Natural killer cell (primary cell): ENCODE results near the gene ZDHHC17. TPM values are rescaled to one million over a fixed set of nuclear protein-coding genes. Genes with fewer than 3 reads are reported as not detected.

Experiments used
- ATAC-seq, 3 donors: fragments of 150-1000 bp in 2 of 3; fragments of 200-7000 bp in 1 of 3; cut with Tn5 transposase; 1 replicate in 1 of 3; 2 replicates in 2 of 3; pipeline ENCODE4 v1.10.0; 2021; ENCODE audit warnings: mild to moderate bottlenecking in 2 of 3, moderate library complexity in 2 of 3
- DNase-seq, 2 donors: peaks; one replicate each; pipeline versions ENCODE4 v3.0.0 to v3.0.0-alpha.2; 2013 to 2021; ENCODE audit warnings: mixed read lengths in 1 of 2
- H3K27ac ChIP-seq: one replicate; pipeline ENCODE4 v1.5.1; 2013; ENCODE audit warnings: mild to moderate bottlenecking, low read length
- H3K27me3 ChIP-seq: one replicate; pipeline ENCODE4 v1.6.1; 2013; ENCODE audit warnings: low read length; ENCODE audit not compliant: control insufficient read depth, insufficient read depth
- H3K36me3 ChIP-seq: one replicate; pipeline ENCODE4 v1.6.1; 2013; ENCODE audit warnings: low read length; ENCODE audit not compliant: control insufficient read depth, insufficient read depth
- H3K4me1 ChIP-seq: one replicate; pipeline ENCODE4 v1.6.1; 2013; ENCODE audit warnings: low read length; ENCODE audit not compliant: control insufficient read depth, insufficient read depth
- H3K4me3 ChIP-seq: one replicate; pipeline ENCODE4 v1.5.1; 2013; ENCODE audit warnings: low read length
- H3K9me3 ChIP-seq: one replicate; pipeline ENCODE4 v1.6.1; 2013; ENCODE audit warnings: low read length; ENCODE audit not compliant: control insufficient read depth, insufficient read depth
- H3K27ac Mint-ChIP-seq, 2 donors: one replicate each; pipeline ENCODE4 v1.8.0; 2022; ENCODE audit warnings: mild to moderate bottlenecking in 2 of 2, mixed read lengths in 2 of 2, moderate library complexity in 1 of 2
- H3K27me3 Mint-ChIP-seq, 2 donors: one replicate each; pipeline ENCODE4 v1.8.0; 2022; ENCODE audit warnings: low read depth in 2 of 2, mixed read lengths in 2 of 2
- H3K36me3 Mint-ChIP-seq: one replicate; pipeline ENCODE4 v1.8.0; 2022; ENCODE audit warnings: mixed read lengths
- H3K4me1 Mint-ChIP-seq, 2 donors: one replicate each; pipeline ENCODE4 v1.8.0; 2022; ENCODE audit warnings: mixed read lengths in 2 of 2
- H3K4me3 Mint-ChIP-seq: one replicate; pipeline ENCODE4 v1.8.0; 2022; ENCODE audit warnings: mild to moderate bottlenecking, moderate library complexity, mixed read lengths
- H3K9me3 Mint-ChIP-seq, 2 donors: one replicate each; pipeline ENCODE4 v1.8.0; 2022; ENCODE audit warnings: mixed read lengths in 2 of 2
- CTCF ChIP-seq: fragments of 200-600 bp; IDR thresholded peaks from one replicate; pipeline ENCODE4 v1.8.0; 2022; ENCODE audit warnings: antibody characterized with exemption
- WGBS: methylation state at CpG from one replicate; pipeline ENCODE4 v1.1.7; 2013; ENCODE audit warnings: missing lambda C conversion rate; ENCODE audit not compliant: insufficient coverage; 5-methylcytosine and 5-hydroxymethylcytosine counted together
- intact Hi-C: fragments of 100-400 bp; cut with micrococcal nuclease; formaldehyde crosslinking; loops from one replicate; pipeline ENCODE4 v1.14.2; 2022
- total RNA-seq, 4 donors: library from RNA; stranded (reverse); fragments of 120-200 nt in 1 of 4; gene quantifications; one replicate each; pipeline versions ENCODE4 v1.2.3 to v1.2.4, GENCODE V29; 2013 to 2022

Gene ZDHHC17
- total RNA-seq, 3 donors from 2014 or later (not counting 1 experiment from before 2014, with no cell fraction given), result 55.2 to 63.9 (median 58.4) TPM

GRCh38 chr12:76872415-76872814 lies 108.5 kb downstream of the ZDHHC17 start:
- Mint-ChIP-seq H3K4me1 (peaks cover 0 to 5% of the 10 kb centered on the region in 2 donors), H3K4me3 (no peak overlapping the region), H3K9me3 (no peaks in the 10 kb centered on the region), H3K27me3 (peaks cover 23 to 32% of the 10 kb centered on the region in 2 donors), H3K27ac (no peak overlapping the region), H3K36me3 (no peaks in the 10 kb centered on the region)
- H3K36me3 ChIP-seq, result no peaks in the 10 kb centered on the region
- WGBS, result 83% methylated on average over 5 of the region's 5 CpGs
- no peaks in the 10 kb centered on the region for H3K4me1 ChIP-seq
- DNase-seq, result no peak
- H3K27me3 ChIP-seq, result peaks cover 10% of the 10 kb centered on the region
- no peak for TF ChIP-seq CTCF
- ATAC-seq, result no peak
- intact Hi-C loops, result no loop called here
- no peaks in the 10 kb centered on the region for H3K9me3 ChIP-seq
- H3K4me3 ChIP-seq, result no peak overlapping the region
- no peak overlapping the region for H3K27ac ChIP-seq

GRCh38 chr12:76874027-76874426 lies 110.1 kb downstream of the ZDHHC17 start:
- H3K9me3 Mint-ChIP-seq, result no peaks in the 10 kb centered on the region
- WGBS, result 95% methylated on average over 3 of the region's 3 CpGs
- H3K4me3 Mint-ChIP-seq, result no peak overlapping the region
- no peak for TF ChIP-seq CTCF
- DNase-seq (no peak), ATAC-seq (no peak)
- H3K36me3 Mint-ChIP-seq, result no peaks in the 10 kb centered on the region
- Histone ChIP-seq H3K27me3 (peaks cover 20% of the 10 kb centered on the region), H3K36me3 (no peaks in the 10 kb centered on the region), H3K4me1 (peaks cover 10% of the 10 kb centered on the region), H3K9me3 (no peaks in the 10 kb centered on the region), H3K4me3 (no peak overlapping the region), H3K27ac (no peak overlapping the region)
- H3K27ac Mint-ChIP-seq, result no peak overlapping the region
- H3K4me1 Mint-ChIP-seq, result peaks cover 7 to 14% of the 10 kb centered on the region in 2 donors
- H3K27me3 Mint-ChIP-seq, result peaks cover 33 to 45% of the 10 kb centered on the region in 2 donors
- intact Hi-C loops, result no loop called here

- no peak for DNase-seq
- H3K9me3 ChIP-seq, result no peaks in the 10 kb centered on the region
- intact Hi-C loops, result no loop called here
- H3K4me3 ChIP-seq, result no peak overlapping the region
- H3K4me1 ChIP-seq, result peaks cover 13% of the 10 kb centered on the region
- WGBS, result 93% methylated on average over 9 of the region's 11 CpGs
- ATAC-seq, result no peak
- Mint-ChIP-seq H3K27me3 (peaks cover 38 to 50% of the 10 kb centered on the region in 2 donors), H3K4me1 (peaks cover 12 to 19% of the 10 kb centered on the region in 2 donors), H3K27ac (no peak overlapping the region), H3K4me3 (no peak overlapping the region), H3K36me3 (no peaks in the 10 kb centered on the region), H3K9me3 (no peaks in the 10 kb centered on the region)
- H3K27me3 ChIP-seq, result peaks cover 20% of the 10 kb centered on the region
- H3K27ac ChIP-seq, result no peak overlapping the region
- no peaks in the 10 kb centered on the region for H3K36me3 ChIP-seq
- TF ChIP-seq CTCF, result no peak
Measured at GRCh38 chr12:76874491-76875190, 110.7 kb downstream of the ZDHHC17 start.
